K562 (cell line): ENCODE data around the gene MAPT. TPM values are rescaled to one million over a fixed set of nuclear protein-coding genes. Genes with fewer than 3 reads are reported as not detected.

Experiments used
- ATAC-seq: fragments of 200-7000 bp; cut with Tn5 transposase; 3 replicates; pipeline ENCODE4 v1.9.1; 2020; ENCODE audit warnings: moderate library complexity
- BruUV-seq: library from RNA; stranded (reverse); fragments of 400-500 nt; replicated peaks from 2 replicates; lab custom pipeline; 2021; lab: Mats Ljungman, UMichigan
- CTCF ChIA-PET: fragments of 300-600 bp; formaldehyde crosslinking; extraction: SDS; loops from one replicate; lab custom pipeline; 2021; ENCODE audit warnings: low intra/inter-chr PET ratio; lab: Yijun Ruan, JAX
- POLR2A ChIA-PET: fragments of 300-600, 350-650 bp; sonication (Branson Sonifier 250); formaldehyde crosslinking; extraction: SDS; loops from one replicate; lab custom pipeline; 2021; ENCODE audit warnings: antibody characterized with exemption, inconsistent platforms; lab: Yijun Ruan, JAX
- DNase-seq, 4 experiments: peaks; one replicate each; pipeline versions ENCODE4 v3.0.0 to v3.0.0-alpha.2; 2011 to 2018; ENCODE audit warnings: low spot score in 3 of 4, mixed read lengths in 3 of 4; ENCODE audit errors: extremely low read depth in 1 of 4
- FAIRE-seq: peaks from 2 replicates; lab custom pipeline; 2011; peaks lifted over from hg19 to GRCh38; lab: Jason Lieb, UNC
- H2AFZ ChIP-seq: 2 replicates; pipeline ENCODE4 v1.6.0; 2011; ENCODE audit warnings: low read depth, low read length, control low read depth, inconsistent platforms
- H3K27ac ChIP-seq: fragments of 200-600 bp; 3 replicates; pipeline ENCODE4 v1.8.0; 2011; ENCODE audit warnings: low read depth, mild to moderate bottlenecking, control low read depth, inconsistent platforms, low read length, moderate library complexity, mixed read lengths; ENCODE audit errors: extremely low read depth
- H3K27me3 ChIP-seq, 2 experiments: fragments of 300-600 bp in 1 of 2; 2 replicates in 1 of 2; 3 replicates in 1 of 2; pipeline versions ENCODE4 v1.6.0 to v1.8.0; 2011; ENCODE audit warnings: inconsistent platforms in 2 of 2, low read length in 2 of 2, mild to moderate bottlenecking in 1 of 2, mixed read lengths in 1 of 2, moderate library complexity in 1 of 2; ENCODE audit not compliant: control insufficient read depth in 2 of 2, insufficient read depth in 2 of 2
- H3K36me3 ChIP-seq: fragments of 300-600 bp; 3 replicates; pipeline ENCODE4 v1.8.0; 2011; ENCODE audit warnings: mild to moderate bottlenecking, low read length, inconsistent platforms; ENCODE audit not compliant: control insufficient read depth, insufficient read depth
- H3K4me1 ChIP-seq, 2 experiments: fragments of 200-600 bp in 1 of 2; replicated peaks in 1 of 2; 2 replicates in 1 of 2; 3 replicates in 1 of 2; pipeline versions ENCODE4 v1.5.1 to v1.8.0; 2011; ENCODE audit warnings: inconsistent platforms in 2 of 2, low read length in 2 of 2, mild to moderate bottlenecking in 1 of 2, mixed read lengths in 1 of 2, moderate library complexity in 1 of 2; ENCODE audit not compliant: control insufficient read depth in 2 of 2, insufficient read depth in 2 of 2
- H3K4me2 ChIP-seq: 2 replicates; pipeline ENCODE4 v1.6.1; 2011; ENCODE audit warnings: low read length, control low read depth, inconsistent platforms, mixed read lengths; ENCODE audit not compliant: insufficient read depth
- H3K4me3 ChIP-seq: fragments of 200-600 bp; sonication (generic), shearing (Covaris generic); 2 replicates; pipeline ENCODE4 v1.5.1; 2016; ENCODE audit warnings: control low read depth, inconsistent platforms
- H3K79me2 ChIP-seq: fragments of 200-600 bp; 3 replicates; pipeline ENCODE4 v1.8.0; 2011; ENCODE audit warnings: low read length, inconsistent platforms; ENCODE audit not compliant: control insufficient read depth, insufficient read depth
- H3K9ac ChIP-seq, 2 experiments: 2 replicates each; pipeline versions ENCODE4 v1.6.0 to v1.6.1; 2011; ENCODE audit warnings: low read depth in 2 of 2, low read length in 2 of 2, control low read depth in 1 of 2, inconsistent platforms in 1 of 2, mild to moderate bottlenecking in 1 of 2, mixed read lengths in 1 of 2; ENCODE audit not compliant: insufficient read depth in 1 of 2
- H3K9me1 ChIP-seq: one replicate; pipeline ENCODE4 v1.6.0; 2011; ENCODE audit warnings: inconsistent platforms, mild to moderate bottlenecking, low read length, moderate library complexity; ENCODE audit not compliant: control insufficient read depth, insufficient read depth
- H3K9me3 ChIP-seq: replicated peaks from 2 replicates; pipeline ENCODE4 v1.5.1; 2011; ENCODE audit warnings: low read depth, low read length, inconsistent platforms; ENCODE audit not compliant: control insufficient read depth, insufficient read depth
- H4K20me1 ChIP-seq: replicated peaks from 2 replicates; pipeline ENCODE4 v1.6.1; 2011; ENCODE audit warnings: low read length, inconsistent platforms, mixed read lengths; ENCODE audit not compliant: control insufficient read depth, insufficient read depth
- C11orf30 ChIP-seq: fragments of 450-650 bp; IDR thresholded peaks from 2 replicates; pipeline ENCODE4 v1.6.1; 2016; ENCODE audit warnings: low read depth, mild to moderate bottlenecking
- MAFK ChIP-seq: IDR thresholded peaks from 2 replicates; pipeline ENCODE4 v1.6.1; 2011; ENCODE audit warnings: low read length, improper control_type of control experiment
- POLR2G ChIP-seq: fragments of 200-400 bp; formaldehyde crosslinking; IDR thresholded peaks from 2 replicates; pipeline ENCODE4 v1.6.1; 2017; ENCODE audit warnings: low read depth, mild to moderate bottlenecking, antibody characterized with exemption, low read length, moderate library complexity
- ZFP30 ChIP-seq: fragments of 250-450 bp; sonication (Bioruptor Pico); IDR thresholded peaks from 2 replicates; pipeline ENCODE4 v1.8.0; 2022; ENCODE audit warnings: moderate library complexity, mild to moderate bottlenecking, inconsistent platforms, borderline replicate concordance
- ZNF696 ChIP-seq: fragments of 250-450 bp; sonication (Bioruptor Pico); conservative IDR thresholded peaks from 2 replicates; pipeline ENCODE4 v1.4.0; 2020; ENCODE audit warnings: mild to moderate bottlenecking, moderate library complexity
- WGBS: fragments of 100-300 bp; shearing (Covaris generic); methylation state at CpG from one replicate; pipeline ENCODE4 v1.1.6; 2016; ENCODE audit warnings: low coverage, mixed read lengths; ENCODE audit not compliant: insufficient coverage; ENCODE audit errors: missing lambda C conversion rate; 5-methylcytosine and 5-hydroxymethylcytosine counted together
- in situ Hi-C: fragments of 300-500 bp; cut with MboI; formaldehyde crosslinking; loops from 4 replicates; pipeline ENCODE4 v1.15.0; 2018; ENCODE audit warnings: inconsistent platforms, mixed read lengths
- intact Hi-C: fragments of 100-400 bp; cut with micrococcal nuclease; formaldehyde crosslinking; loops from 2 replicates; pipeline ENCODE4 v1.14.2; 2022
- polyA plus RNA-seq, 8 experiments: library from polyadenylated mRNA; depleted of rRNA in 4 of 8; stranded (reverse) in 5 of 8; unstranded in 3 of 8; fragments of >200 nt; fragmentation: Nextera tagmentation in 2 of 8; fragmentation: Illumina TruSeq in 1 of 8; extraction: Ambion mirVana in 2 of 8; extraction: Trizol in 1 of 8; gene quantifications; 2 replicates each; pipeline versions ENCODE4 v1.2.1 to v1.2.3, GENCODE V29; 2011 to 2014; ENCODE audit warnings: inconsistent platforms in 1 of 8, missing spikeins in 1 of 8
- total RNA-seq, 7 experiments: library from RNA; depleted of rRNA in 6 of 7; stranded (reverse); fragments of >200 nt in 6 of 7; fragmentation: Illumina TruSeq in 2 of 7; extraction: Trizol in 2 of 7; gene quantifications; 2 replicates each; pipeline versions ENCODE4 v1.2.1 to v1.2.3, GENCODE V29; 2011 to 2021; ENCODE audit warnings: low replicate concordance in 1 of 7
- TF ChIP-seq, protein P1 (sequence below): fragments of 450-650 bp; IDR thresholded peaks from 2 replicates; pipeline ENCODE4 v1.6.1; 2018; ENCODE audit warnings: mild to moderate bottlenecking, low read depth; ENCODE audit not compliant: partially characterized antibody
- TF ChIP-seq, protein P2 (sequence below): fragments of 200-600 bp; sonication (generic); IDR thresholded peaks from one replicate; pipeline ENCODE4 v1.6.1; 2012; ENCODE audit warnings: mild to moderate bottlenecking, low read depth, low read length, inconsistent platforms

The MAPT gene
- total and polyA plus RNA-seq, 9 of the 15 experiments (the other 6 are each of a cell fraction or from before 2014, with no cell fraction given) = 0.04 to 1.1 (median 0.36) TPM

DNA sequence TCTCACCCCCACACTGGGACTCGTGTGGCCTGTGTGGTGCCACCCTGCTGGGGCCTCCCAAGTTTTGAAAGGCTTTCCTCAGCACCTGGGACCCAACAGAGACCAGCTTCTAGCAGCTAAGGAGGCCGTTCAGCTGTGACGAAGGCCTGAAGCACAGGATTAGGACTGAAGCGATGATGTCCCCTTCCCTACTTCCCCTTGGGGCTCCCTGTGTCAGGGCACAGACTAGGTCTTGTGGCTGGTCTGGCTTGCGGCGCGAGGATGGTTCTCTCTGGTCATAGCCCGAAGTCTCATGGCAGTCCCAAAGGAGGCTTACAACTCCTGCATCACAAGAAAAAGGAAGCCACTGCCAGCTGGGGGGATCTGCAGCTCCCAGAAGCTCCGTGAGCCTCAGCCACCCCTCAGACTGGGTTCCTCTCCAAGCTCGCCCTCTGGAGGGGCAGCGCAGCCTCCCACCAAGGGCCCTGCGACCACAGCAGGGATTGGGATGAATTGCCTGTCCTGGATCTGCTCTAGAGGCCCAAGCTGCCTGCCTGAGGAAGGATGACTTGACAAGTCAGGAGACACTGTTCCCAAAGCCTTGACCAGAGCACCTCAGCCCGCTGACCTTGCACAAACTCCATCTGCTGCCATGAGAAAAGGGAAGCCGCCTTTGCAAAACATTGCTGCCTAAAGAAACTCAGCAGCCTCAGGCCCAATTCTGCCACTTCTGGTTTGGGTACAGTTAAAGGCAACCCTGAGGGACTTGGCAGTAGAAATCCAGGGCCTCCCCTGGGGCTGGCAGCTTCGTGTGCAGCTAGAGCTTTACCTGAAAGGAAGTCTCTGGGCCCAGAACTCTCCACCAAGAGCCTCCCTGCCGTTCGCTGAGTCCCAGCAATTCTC is 132.1 kb downstream of the MAPT start:
- Histone ChIP-seq H3K9me1 (no peaks in the 10 kb centered on the region), H3K36me3 (peaks cover 40% of the 10 kb centered on the region; the same call in 2 of the 3 replicates), H3K4me1 (peaks cover 0 to 4% of the 10 kb centered on the region in 2 experiments; a peak in 2 of 5 replicates), H3K9ac (peak overlapping the region in 1 of 2 experiments; percentile 37; a peak in 1 of 4 replicates), H3K27ac (no peak overlapping the region), H3K27me3 (no peaks in the 10 kb centered on the region), H2AFZ (no peak overlapping the region), H4K20me1 (no peaks in the 10 kb centered on the region), H3K4me2 (no peak overlapping the region), H3K79me2 (no peaks in the 10 kb centered on the region), H3K9me3 (no peaks in the 10 kb centered on the region), H3K4me3 (no peak overlapping the region)
- DNase-seq (no peak), ATAC-seq (no peak; the same call in 1 of the 3 replicates), FAIRE-seq (no peak)
- in situ Hi-C loops (no loop called here), intact Hi-C loops (no loop called here)
- CTCF ChIA-PET = no interaction called here
- no TSS peak for BruUV-seq
- 85% methylated on average over 16 of the region's 17 CpGs for WGBS
- POLR2A ChIA-PET = interaction anchor here (0.7 kb wide), 1 partner anchor 66 kb away, joined by 3 read pairs; no protein-coding TSS in a partner anchor
- TF ChIP-seq, protein P1, sequence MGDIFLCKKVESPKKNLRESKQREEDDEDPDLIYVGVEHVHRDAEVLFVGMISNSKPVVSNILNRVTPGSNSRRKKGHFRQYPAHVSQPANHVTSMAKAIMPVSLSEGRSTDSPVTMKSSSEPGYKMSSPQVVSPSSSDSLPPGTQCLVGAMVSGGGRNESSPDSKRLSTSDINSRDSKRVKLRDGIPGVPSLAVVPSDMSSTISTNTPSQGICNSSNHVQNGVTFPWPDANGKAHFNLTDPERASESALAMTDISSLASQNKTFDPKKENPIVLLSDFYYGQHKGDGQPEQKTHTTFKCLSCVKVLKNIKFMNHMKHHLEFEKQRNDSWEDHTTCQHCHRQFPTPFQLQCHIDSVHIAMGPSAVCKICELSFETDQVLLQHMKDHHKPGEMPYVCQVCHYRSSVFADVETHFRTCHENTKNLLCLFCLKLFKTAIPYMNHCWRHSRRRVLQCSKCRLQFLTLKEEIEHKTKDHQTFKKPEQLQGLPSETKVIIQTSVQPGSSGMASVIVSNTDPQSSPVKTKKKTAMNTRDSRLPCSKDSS = no peak
- no peak for TF ChIP-seq ZNF696 (CRISPR knock-in tag)
- 0 out of 2 replicates have a peak, but pooled peaks have one; percentile 39 for TF ChIP-seq POLR2G
- 0 out of 2 replicates have a peak, but pooled peaks have one; percentile 4 for TF ChIP-seq MAFK
- TF ChIP-seq, protein P2, sequence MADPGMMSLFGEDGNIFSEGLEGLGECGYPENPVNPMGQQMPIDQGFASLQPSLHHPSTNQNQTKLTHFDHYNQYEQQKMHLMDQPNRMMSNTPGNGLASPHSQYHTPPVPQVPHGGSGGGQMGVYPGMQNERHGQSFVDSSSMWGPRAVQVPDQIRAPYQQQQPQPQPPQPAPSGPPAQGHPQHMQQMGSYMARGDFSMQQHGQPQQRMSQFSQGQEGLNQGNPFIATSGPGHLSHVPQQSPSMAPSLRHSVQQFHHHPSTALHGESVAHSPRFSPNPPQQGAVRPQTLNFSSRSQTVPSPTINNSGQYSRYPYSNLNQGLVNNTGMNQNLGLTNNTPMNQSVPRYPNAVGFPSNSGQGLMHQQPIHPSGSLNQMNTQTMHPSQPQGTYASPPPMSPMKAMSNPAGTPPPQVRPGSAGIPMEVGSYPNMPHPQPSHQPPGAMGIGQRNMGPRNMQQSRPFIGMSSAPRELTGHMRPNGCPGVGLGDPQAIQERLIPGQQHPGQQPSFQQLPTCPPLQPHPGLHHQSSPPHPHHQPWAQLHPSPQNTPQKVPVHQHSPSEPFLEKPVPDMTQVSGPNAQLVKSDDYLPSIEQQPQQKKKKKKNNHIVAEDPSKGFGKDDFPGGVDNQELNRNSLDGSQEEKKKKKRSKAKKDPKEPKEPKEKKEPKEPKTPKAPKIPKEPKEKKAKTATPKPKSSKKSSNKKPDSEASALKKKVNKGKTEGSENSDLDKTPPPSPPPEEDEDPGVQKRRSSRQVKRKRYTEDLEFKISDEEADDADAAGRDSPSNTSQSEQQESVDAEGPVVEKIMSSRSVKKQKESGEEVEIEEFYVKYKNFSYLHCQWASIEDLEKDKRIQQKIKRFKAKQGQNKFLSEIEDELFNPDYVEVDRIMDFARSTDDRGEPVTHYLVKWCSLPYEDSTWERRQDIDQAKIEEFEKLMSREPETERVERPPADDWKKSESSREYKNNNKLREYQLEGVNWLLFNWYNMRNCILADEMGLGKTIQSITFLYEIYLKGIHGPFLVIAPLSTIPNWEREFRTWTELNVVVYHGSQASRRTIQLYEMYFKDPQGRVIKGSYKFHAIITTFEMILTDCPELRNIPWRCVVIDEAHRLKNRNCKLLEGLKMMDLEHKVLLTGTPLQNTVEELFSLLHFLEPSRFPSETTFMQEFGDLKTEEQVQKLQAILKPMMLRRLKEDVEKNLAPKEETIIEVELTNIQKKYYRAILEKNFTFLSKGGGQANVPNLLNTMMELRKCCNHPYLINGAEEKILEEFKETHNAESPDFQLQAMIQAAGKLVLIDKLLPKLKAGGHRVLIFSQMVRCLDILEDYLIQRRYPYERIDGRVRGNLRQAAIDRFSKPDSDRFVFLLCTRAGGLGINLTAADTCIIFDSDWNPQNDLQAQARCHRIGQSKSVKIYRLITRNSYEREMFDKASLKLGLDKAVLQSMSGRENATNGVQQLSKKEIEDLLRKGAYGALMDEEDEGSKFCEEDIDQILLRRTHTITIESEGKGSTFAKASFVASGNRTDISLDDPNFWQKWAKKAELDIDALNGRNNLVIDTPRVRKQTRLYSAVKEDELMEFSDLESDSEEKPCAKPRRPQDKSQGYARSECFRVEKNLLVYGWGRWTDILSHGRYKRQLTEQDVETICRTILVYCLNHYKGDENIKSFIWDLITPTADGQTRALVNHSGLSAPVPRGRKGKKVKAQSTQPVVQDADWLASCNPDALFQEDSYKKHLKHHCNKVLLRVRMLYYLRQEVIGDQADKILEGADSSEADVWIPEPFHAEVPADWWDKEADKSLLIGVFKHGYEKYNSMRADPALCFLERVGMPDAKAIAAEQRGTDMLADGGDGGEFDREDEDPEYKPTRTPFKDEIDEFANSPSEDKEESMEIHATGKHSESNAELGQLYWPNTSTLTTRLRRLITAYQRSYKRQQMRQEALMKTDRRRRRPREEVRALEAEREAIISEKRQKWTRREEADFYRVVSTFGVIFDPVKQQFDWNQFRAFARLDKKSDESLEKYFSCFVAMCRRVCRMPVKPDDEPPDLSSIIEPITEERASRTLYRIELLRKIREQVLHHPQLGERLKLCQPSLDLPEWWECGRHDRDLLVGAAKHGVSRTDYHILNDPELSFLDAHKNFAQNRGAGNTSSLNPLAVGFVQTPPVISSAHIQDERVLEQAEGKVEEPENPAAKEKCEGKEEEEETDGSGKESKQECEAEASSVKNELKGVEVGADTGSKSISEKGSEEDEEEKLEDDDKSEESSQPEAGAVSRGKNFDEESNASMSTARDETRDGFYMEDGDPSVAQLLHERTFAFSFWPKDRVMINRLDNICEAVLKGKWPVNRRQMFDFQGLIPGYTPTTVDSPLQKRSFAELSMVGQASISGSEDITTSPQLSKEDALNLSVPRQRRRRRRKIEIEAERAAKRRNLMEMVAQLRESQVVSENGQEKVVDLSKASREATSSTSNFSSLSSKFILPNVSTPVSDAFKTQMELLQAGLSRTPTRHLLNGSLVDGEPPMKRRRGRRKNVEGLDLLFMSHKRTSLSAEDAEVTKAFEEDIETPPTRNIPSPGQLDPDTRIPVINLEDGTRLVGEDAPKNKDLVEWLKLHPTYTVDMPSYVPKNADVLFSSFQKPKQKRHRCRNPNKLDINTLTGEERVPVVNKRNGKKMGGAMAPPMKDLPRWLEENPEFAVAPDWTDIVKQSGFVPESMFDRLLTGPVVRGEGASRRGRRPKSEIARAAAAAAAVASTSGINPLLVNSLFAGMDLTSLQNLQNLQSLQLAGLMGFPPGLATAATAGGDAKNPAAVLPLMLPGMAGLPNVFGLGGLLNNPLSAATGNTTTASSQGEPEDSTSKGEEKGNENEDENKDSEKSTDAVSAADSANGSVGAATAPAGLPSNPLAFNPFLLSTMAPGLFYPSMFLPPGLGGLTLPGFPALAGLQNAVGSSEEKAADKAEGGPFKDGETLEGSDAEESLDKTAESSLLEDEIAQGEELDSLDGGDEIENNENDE = no peak
- no peak for TF ChIP-seq ZFP30 (CRISPR knock-in tag)
- TF ChIP-seq C11orf30 = peak; percentile 48; the same call in 1 of the 2 replicates
